ENCODE measurements around the gene HAGHL. TPM values are rescaled to one million over a fixed set of nuclear protein-coding genes. Genes with fewer than 3 reads are reported as not detected.

HAGHL gene
- total and polyA plus RNA-seq, 2 donors (not counting 3 experiments of a cell fraction or from before 2014, with no cell fraction given): 6.3 to 6.8 TPM

GRCh38 chr16:760065-760464 lies 33.2 kb downstream of the HAGHL start:
- intact Hi-C loops (cut with micrococcal nuclease): no loop called here
- Histone ChIP-seq H2AFZ (ENCODE audit: low read depth, low read length) (no peak overlapping the region), H3K4me1 (ENCODE audit: control insufficient read depth, extremely low read depth, insufficient read depth, low read length) (no peaks in the 10 kb centered on the region), H4K20me1 (replicated peaks; ENCODE audit: control insufficient read depth, extremely low read depth, insufficient read depth, low read length) (no peaks in the 10 kb centered on the region), H3K27me3 (ENCODE audit: control insufficient read depth in 2 of 2, insufficient read depth in 2 of 2, low read length in 2 of 2) (peaks cover 0 to 1% of the 10 kb centered on the region in 2 experiments), H3K9ac (replicated peaks; ENCODE audit: extremely low read depth, insufficient read depth, low read length) (no peak overlapping the region), H3K79me2 (ENCODE audit: control insufficient read depth, insufficient read depth, low read length) (no peaks in the 10 kb centered on the region), H3K4me3 (replicated peaks in 1 of 3; ENCODE audit: insufficient read depth in 1 of 3, low read depth in 1 of 3, low read length in 3 of 3) (no peak overlapping the region), H3K9me1 (replicated peaks; ENCODE audit: control insufficient read depth, extremely low read depth, insufficient read depth, low read length) (no peaks in the 10 kb centered on the region), H3K4me2 (ENCODE audit: insufficient read depth, low read length) (no peak overlapping the region), H3K36me3 (ENCODE audit: control insufficient read depth in 2 of 2, extremely low read depth in 1 of 2, insufficient read depth in 2 of 2, low read length in 2 of 2) (no peaks in the 10 kb centered on the region), H3K9me3 (replicated peaks; ENCODE audit: control insufficient read depth, insufficient read depth, low read length) (no peaks in the 10 kb centered on the region), H3K27ac (ENCODE audit: insufficient read depth, low read depth, low read length) (no peak overlapping the region)
- dilution Hi-C loops (cut with MboI; ENCODE audit: extremely low pct_ligation_motif_present, low sequenced_read_pairs): no loop called here
- FAIRE-seq (no peak), DNase-seq (ENCODE audit: low read depth, low spot score) (no peak)
- CTCF ChIA-PET: interaction anchor here (0.8 to 1.0 kb wide), 2 partner anchors 11 to 297 kb away, joined by 4 read pairs; no protein-coding TSS in a partner anchor
- BruUV-seq (replicated peaks): no TSS peak
- POLR2A ChIA-PET: no interaction called here
- TF ChIP-seq GATA2 (IDR thresholded peaks at IDR 0.05; ENCODE audit: insufficient read depth, insufficient read length, low read depth, low read length) (no peak), MYC (IDR thresholded peaks at IDR 0.05; ENCODE audit: low read depth, low read length) (no peak), EZH2 (IDR thresholded peaks at IDR 0.05; ENCODE audit: borderline replicate concordance, low read depth, low read length, severe bottlenecking) (no peak)
- TF ChIP-seq, protein P1, sequence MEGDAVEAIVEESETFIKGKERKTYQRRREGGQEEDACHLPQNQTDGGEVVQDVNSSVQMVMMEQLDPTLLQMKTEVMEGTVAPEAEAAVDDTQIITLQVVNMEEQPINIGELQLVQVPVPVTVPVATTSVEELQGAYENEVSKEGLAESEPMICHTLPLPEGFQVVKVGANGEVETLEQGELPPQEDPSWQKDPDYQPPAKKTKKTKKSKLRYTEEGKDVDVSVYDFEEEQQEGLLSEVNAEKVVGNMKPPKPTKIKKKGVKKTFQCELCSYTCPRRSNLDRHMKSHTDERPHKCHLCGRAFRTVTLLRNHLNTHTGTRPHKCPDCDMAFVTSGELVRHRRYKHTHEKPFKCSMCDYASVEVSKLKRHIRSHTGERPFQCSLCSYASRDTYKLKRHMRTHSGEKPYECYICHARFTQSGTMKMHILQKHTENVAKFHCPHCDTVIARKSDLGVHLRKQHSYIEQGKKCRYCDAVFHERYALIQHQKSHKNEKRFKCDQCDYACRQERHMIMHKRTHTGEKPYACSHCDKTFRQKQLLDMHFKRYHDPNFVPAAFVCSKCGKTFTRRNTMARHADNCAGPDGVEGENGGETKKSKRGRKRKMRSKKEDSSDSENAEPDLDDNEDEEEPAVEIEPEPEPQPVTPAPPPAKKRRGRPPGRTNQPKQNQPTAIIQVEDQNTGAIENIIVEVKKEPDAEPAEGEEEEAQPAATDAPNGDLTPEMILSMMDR (IDR thresholded peaks at IDR 0.05; ENCODE audit: extremely low read depth in 1 of 2, insufficient read depth in 1 of 2, low read depth in 1 of 2, low read length in 2 of 2): no peak
